Neural cell (in vitro differentiated cells): ENCODE results near the gene MEGF11. TPM values are rescaled to one million over a fixed set of nuclear protein-coding genes. Genes with fewer than 3 reads are reported as not detected.

Source experiments
- H2AFZ ChIP-seq: fragments of 200-600, 300-800 bp; sonication (generic), shearing (Covaris generic); 2 replicates; pipeline ENCODE4 v1.6.0; 2014; ENCODE audit warnings: low read depth, mild to moderate bottlenecking, antibody characterized with exemption, low read length, moderate library complexity
- H3F3A ChIP-seq: fragments of 200-600 bp; shearing (Covaris generic); 2 replicates; pipeline ENCODE4 v1.6.1; 2016; ENCODE audit warnings: mild to moderate bottlenecking, moderate library complexity, mixed read lengths, antibody characterized with exemption, low read length; ENCODE audit not compliant: insufficient read depth, poor library complexity, severe bottlenecking
- H3K27ac ChIP-seq: fragments of 200-600, 300-800 bp; sonication (generic), shearing (Covaris generic); 2 replicates; pipeline ENCODE4 v1.5.1; 2014; ENCODE audit warnings: mild to moderate bottlenecking, low read length, moderate library complexity
- H3K27me3 ChIP-seq: fragments of 300-800, 200-600 bp; sonication (generic), shearing (Covaris generic); 2 replicates; pipeline ENCODE4 v1.6.0; 2014; ENCODE audit warnings: mild to moderate bottlenecking, low read depth, low read length, moderate library complexity; ENCODE audit not compliant: insufficient read depth
- H3K36me3 ChIP-seq: fragments of 300-800, 200-600 bp; sonication (generic), shearing (Covaris generic); 2 replicates; pipeline ENCODE4 v1.5.1; 2014; ENCODE audit warnings: mild to moderate bottlenecking, antibody characterized with exemption, low read length, moderate library complexity; ENCODE audit not compliant: insufficient read depth
- H3K4me2 ChIP-seq: fragments of 300-800, 200-600 bp; sonication (generic), shearing (Covaris generic); 2 replicates; pipeline ENCODE4 v1.6.0; 2014; ENCODE audit warnings: mild to moderate bottlenecking, low read length
- H3K4me3 ChIP-seq: fragments of 300-800, 200-600 bp; sonication (generic), shearing (Covaris generic); 2 replicates; pipeline ENCODE4 v1.5.1; 2014; ENCODE audit warnings: mild to moderate bottlenecking, low read length, moderate library complexity
- H3K79me2 ChIP-seq: fragments of 200-600 bp; shearing (Covaris generic); replicated peaks from 2 replicates; pipeline ENCODE4 v1.6.0; 2014; ENCODE audit warnings: mild to moderate bottlenecking, low read length, moderate library complexity; ENCODE audit not compliant: insufficient read depth
- H3K9ac ChIP-seq: fragments of 300-800, 200-600 bp; sonication (generic), shearing (Covaris generic); 2 replicates; pipeline ENCODE4 v1.6.1; 2016; ENCODE audit warnings: mild to moderate bottlenecking, low read length, mixed read lengths
- H3K9me2 ChIP-seq: fragments of 200-600 bp; shearing (Covaris generic); 2 replicates; pipeline ENCODE4 v1.6.1; 2016; ENCODE audit warnings: mild to moderate bottlenecking, low read length, mixed read lengths; ENCODE audit not compliant: insufficient read depth
- H3K9me3 ChIP-seq: fragments of 200-600, 300-800 bp; sonication (generic), shearing (Covaris generic); 2 replicates; pipeline ENCODE4 v1.6.1; 2016; ENCODE audit warnings: mild to moderate bottlenecking, mixed run types, low read length, moderate library complexity, mixed read lengths
- H4K20me1 ChIP-seq: fragments of 200-600 bp; shearing (Covaris generic); 2 replicates; pipeline ENCODE4 v1.6.1; 2016; ENCODE audit warnings: mild to moderate bottlenecking, mixed run types; ENCODE audit not compliant: insufficient read depth
- CTCF ChIP-seq: fragments of 450-650 bp; IDR thresholded peaks from 2 replicates; pipeline ENCODE4 v1.5.1; 2014; ENCODE audit warnings: antibody characterized with exemption, mild to moderate bottlenecking, moderate library complexity; ENCODE audit not compliant: poor library complexity, severe bottlenecking
- EP300 ChIP-seq: fragments of 450-650 bp; conservative IDR thresholded peaks from 2 replicates; pipeline ENCODE4 v1.6.1; 2014; ENCODE audit warnings: antibody characterized with exemption, mild to moderate bottlenecking, moderate library complexity; ENCODE audit not compliant: poor library complexity, severe bottlenecking
- EZH2 ChIP-seq: fragments of 200-600, 300-800 bp; shearing (Covaris generic), sonication (generic); IDR thresholded peaks from 2 replicates; pipeline ENCODE4 v1.6.1; 2014; ENCODE audit warnings: antibody characterized with exemption, low read length, borderline replicate concordance, mild to moderate bottlenecking; ENCODE audit not compliant: insufficient read depth, poor library complexity, severe bottlenecking
- MXI1 ChIP-seq: fragments of 450-650 bp; conservative IDR thresholded peaks from 2 replicates; pipeline ENCODE4 v1.6.1; 2014; ENCODE audit warnings: antibody characterized with exemption, mild to moderate bottlenecking; ENCODE audit not compliant: poor library complexity, severe bottlenecking
- POLR2AphosphoS5 ChIP-seq: IDR thresholded peaks from 2 replicates; pipeline ENCODE4 v1.6.1; 2012
- RAD21 ChIP-seq: fragments of 450-650 bp; conservative IDR thresholded peaks from 2 replicates; pipeline ENCODE4 v1.6.1; 2014; ENCODE audit warnings: antibody characterized with exemption, mild to moderate bottlenecking, moderate library complexity
- SMC3 ChIP-seq: fragments of 450-650 bp; conservative IDR thresholded peaks from 2 replicates; pipeline ENCODE4 v1.6.1; 2014; ENCODE audit warnings: antibody characterized with exemption, mild to moderate bottlenecking, moderate library complexity; ENCODE audit not compliant: poor library complexity
- TAF1 ChIP-seq: IDR thresholded peaks from 2 replicates; pipeline ENCODE4 v1.6.1; 2012; ENCODE audit warnings: low read depth
- polyA plus RNA-seq: library from polyadenylated mRNA; depleted of rRNA; stranded (reverse); fragments of >200 nt; gene quantifications from 2 replicates; pipeline ENCODE4 v1.2.3, GENCODE V29; 2014
- TF ChIP-seq, protein P1 (sequence below): IDR thresholded peaks from 2 replicates; pipeline ENCODE4 v1.6.1; 2012; ENCODE audit warnings: borderline replicate concordance

Gene MEGF11
- polyA plus RNA-seq, 1 donor from 2014 or later = 0.64 TPM

- Histone ChIP-seq H3K36me3 (no peaks in the 10 kb centered on the region), H2AFZ (no peak overlapping the region), H3K79me2 (no peaks in the 10 kb centered on the region), H3K4me3 (no peak overlapping the region), H3K9me3 (no peaks in the 10 kb centered on the region), H3K9ac (no peak overlapping the region), H3K27ac (no peak overlapping the region), H3F3A (no peaks in the 10 kb centered on the region), H4K20me1 (no peaks in the 10 kb centered on the region), H3K27me3 (no peaks in the 10 kb centered on the region), H3K4me2 (no peak overlapping the region), H3K9me2 (no peaks in the 10 kb centered on the region)
- TF ChIP-seq MXI1 (no peak), CTCF (no peak), EZH2 (no peak), RAD21 (no peak), SMC3 (no peak)
- TF ChIP-seq, protein P1, sequence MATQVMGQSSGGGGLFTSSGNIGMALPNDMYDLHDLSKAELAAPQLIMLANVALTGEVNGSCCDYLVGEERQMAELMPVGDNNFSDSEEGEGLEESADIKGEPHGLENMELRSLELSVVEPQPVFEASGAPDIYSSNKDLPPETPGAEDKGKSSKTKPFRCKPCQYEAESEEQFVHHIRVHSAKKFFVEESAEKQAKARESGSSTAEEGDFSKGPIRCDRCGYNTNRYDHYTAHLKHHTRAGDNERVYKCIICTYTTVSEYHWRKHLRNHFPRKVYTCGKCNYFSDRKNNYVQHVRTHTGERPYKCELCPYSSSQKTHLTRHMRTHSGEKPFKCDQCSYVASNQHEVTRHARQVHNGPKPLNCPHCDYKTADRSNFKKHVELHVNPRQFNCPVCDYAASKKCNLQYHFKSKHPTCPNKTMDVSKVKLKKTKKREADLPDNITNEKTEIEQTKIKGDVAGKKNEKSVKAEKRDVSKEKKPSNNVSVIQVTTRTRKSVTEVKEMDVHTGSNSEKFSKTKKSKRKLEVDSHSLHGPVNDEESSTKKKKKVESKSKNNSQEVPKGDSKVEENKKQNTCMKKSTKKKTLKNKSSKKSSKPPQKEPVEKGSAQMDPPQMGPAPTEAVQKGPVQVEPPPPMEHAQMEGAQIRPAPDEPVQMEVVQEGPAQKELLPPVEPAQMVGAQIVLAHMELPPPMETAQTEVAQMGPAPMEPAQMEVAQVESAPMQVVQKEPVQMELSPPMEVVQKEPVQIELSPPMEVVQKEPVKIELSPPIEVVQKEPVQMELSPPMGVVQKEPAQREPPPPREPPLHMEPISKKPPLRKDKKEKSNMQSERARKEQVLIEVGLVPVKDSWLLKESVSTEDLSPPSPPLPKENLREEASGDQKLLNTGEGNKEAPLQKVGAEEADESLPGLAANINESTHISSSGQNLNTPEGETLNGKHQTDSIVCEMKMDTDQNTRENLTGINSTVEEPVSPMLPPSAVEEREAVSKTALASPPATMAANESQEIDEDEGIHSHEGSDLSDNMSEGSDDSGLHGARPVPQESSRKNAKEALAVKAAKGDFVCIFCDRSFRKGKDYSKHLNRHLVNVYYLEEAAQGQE = no peak
Measured at GRCh38 chr15:65942436-65942835, 311.1 kb downstream of the MEGF11 start.

DNA sequence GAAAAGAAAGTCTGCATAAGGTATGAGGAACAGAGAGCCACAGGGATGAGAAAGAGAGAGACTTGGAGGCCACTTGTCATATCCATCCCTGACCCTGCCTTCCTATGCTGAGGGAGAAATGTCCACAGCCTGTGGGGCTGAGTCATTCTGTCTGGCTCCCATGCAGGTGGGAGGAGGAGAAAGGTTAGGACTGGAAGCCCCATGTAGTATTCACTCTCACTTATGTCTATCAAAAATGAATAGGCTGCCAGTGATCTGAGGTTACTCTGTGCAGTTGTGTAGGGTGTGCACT, 313.0 kb downstream of the MEGF11 start:
- Histone ChIP-seq H3K4me3 (no peak overlapping the region), H3K9me2 (no peaks in the 10 kb centered on the region), H2AFZ (no peak overlapping the region), H3K27me3 (no peaks in the 10 kb centered on the region), H3K79me2 (no peaks in the 10 kb centered on the region), H3K9ac (no peak overlapping the region), H4K20me1 (no peaks in the 10 kb centered on the region), H3K4me2 (no peak overlapping the region), H3F3A (no peaks in the 10 kb centered on the region), H3K9me3 (no peaks in the 10 kb centered on the region), H3K36me3 (no peaks in the 10 kb centered on the region), H3K27ac (no peak overlapping the region)
- TF ChIP-seq, protein P1 = no peak
- TF ChIP-seq RAD21 = no peak
- TF ChIP-seq EZH2 = no peak
- no peak for TF ChIP-seq POLR2AphosphoS5
- TF ChIP-seq EP300 = no peak
- no peak for TF ChIP-seq TAF1
- TF ChIP-seq MXI1 = no peak
- TF ChIP-seq CTCF = no peak
- no peak for TF ChIP-seq SMC3
